AG09309 (cell line): Measurements from ENCODE around the gene RGS6.

ENCODE experiments used
- DNase-seq: peaks from one replicate; pipeline ENCODE4 v3.0.0-alpha.2; 2010; ENCODE audit warnings: low read depth
- H3K4me3 ChIP-seq: 2 replicates; pipeline ENCODE4 v1.5.1; 2011; ENCODE audit warnings: mild to moderate bottlenecking, low read depth, low read length, moderate library complexity; ENCODE audit not compliant: control insufficient read depth
- TF ChIP-seq, protein P1 (sequence below): IDR thresholded peaks from 2 replicates; pipeline ENCODE4 v1.5.1; 2011; ENCODE audit warnings: mild to moderate bottlenecking, low read depth, low read length, inconsistent platforms; ENCODE audit not compliant: insufficient read depth, control insufficient read depth; ENCODE audit errors: missing control alignments

RGS6 gene

DNA sequence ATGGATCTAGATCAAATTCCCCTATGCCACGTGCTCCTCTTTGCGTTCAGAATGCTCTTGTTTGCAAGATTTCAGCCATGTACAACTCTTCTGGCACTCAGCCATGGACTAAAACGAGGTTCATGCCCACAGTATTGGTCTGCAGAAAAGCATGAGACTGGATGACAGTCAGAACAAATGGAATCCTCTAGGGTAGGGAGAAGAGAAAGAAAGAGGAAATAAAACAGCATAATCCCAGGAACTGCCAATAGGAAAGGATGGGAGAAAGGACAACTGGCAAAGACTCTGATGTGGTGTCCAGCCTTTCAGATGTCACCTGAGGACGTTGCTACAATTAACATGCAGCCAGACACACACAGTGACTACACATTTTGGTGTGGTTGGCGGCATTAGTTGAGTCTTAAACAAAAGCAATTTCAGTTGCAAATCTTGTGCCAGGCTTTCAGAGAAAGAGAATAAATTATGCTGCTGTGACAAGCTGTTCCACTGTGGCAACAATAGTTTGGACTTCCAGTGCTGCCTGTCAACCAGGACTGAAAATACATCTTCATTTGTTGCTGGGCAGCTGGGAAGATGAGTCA, 338.0 kb downstream of the RGS6 start:
- DNase-seq, result no peak
- H3K4me3 ChIP-seq, result no peak overlapping the region
- TF ChIP-seq, protein P1, sequence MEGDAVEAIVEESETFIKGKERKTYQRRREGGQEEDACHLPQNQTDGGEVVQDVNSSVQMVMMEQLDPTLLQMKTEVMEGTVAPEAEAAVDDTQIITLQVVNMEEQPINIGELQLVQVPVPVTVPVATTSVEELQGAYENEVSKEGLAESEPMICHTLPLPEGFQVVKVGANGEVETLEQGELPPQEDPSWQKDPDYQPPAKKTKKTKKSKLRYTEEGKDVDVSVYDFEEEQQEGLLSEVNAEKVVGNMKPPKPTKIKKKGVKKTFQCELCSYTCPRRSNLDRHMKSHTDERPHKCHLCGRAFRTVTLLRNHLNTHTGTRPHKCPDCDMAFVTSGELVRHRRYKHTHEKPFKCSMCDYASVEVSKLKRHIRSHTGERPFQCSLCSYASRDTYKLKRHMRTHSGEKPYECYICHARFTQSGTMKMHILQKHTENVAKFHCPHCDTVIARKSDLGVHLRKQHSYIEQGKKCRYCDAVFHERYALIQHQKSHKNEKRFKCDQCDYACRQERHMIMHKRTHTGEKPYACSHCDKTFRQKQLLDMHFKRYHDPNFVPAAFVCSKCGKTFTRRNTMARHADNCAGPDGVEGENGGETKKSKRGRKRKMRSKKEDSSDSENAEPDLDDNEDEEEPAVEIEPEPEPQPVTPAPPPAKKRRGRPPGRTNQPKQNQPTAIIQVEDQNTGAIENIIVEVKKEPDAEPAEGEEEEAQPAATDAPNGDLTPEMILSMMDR, result no peak

DNA sequence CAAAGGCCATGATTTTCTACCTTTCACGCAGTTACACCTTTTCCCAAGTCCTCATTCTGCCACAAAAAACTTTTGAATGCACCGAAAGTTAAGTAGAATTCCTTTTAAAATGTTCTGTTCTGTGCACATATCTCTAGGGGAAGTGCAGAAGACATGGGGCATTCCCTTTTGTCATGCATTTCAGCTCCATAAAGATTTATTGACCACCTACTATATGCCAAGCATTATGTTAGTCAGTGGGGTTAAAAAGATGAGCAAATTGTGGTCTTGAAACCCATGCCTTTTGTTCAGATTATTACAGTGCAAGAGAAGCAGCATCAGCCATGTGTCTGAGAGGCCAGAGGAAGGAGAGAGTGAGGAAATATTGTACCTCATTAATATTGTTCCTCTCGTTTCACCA, 338.5 kb downstream of the RGS6 start:
- TF ChIP-seq, protein P1, result no peak
- no peak for DNase-seq
- no peak overlapping the region for H3K4me3 ChIP-seq

DNA sequence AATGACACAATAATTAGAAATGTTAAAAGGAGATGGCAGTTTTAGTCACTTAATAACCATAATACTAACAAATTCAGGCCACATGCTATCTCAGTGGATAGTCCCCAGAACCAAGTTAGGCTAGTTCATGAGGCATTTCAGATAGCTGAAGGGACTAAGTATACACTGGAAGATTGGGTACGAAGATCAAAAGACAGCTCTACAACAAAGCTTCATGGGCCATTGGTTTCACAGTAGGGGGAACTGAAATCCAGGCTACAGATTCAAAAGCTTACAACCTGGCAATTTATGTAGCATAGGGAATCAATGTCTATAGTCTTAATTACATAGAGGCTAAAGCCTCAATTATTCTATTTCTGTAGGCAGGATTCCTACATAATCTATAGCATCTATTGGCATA, 343.0 kb downstream of the RGS6 start:
- DNase-seq, result no peak
- TF ChIP-seq, protein P1, result no peak
- no peak overlapping the region for H3K4me3 ChIP-seq

DNA sequence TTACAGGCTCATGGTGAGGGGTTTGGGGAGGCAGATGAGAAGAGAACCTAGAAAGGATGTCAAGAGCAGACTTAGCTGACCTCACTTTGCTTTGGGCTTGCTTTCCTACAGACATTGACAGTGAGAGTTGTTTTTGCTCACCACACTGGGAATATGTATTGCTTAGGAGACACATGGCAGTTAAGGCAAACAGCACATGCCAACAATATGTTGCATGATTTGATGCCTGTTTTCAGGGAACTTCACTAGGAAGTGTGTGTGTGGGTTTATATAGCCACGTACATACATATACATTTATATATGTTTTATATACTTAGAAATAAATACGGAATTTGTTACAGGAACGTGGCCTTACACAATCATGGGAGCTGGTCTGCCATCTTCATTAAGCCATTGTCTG, 346.1 kb downstream of the RGS6 start:
- TF ChIP-seq, protein P1, result no peak
- DNase-seq, result no peak
- H3K4me3 ChIP-seq, result no peak overlapping the region

DNA sequence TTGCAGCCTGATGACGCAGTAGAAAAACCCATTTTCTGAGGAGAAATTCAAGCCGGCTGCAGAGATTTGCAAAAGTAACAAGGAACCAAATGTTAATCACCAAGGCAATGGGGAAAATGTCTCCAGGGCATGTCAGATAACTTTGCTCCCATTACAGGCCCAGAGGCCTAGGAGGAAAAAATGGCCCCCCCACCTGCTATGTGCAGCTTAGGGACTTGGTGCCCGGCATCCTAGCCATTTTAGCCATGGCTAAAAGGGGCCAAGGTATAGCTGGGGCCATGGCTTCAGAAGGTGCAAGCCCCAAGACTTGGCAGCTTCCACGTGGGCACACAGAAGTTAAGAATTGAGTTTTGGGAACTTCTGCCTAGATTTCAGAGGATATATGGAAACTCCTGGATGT, 351.9 kb downstream of the RGS6 start:
- TF ChIP-seq, protein P1, result no peak
- H3K4me3 ChIP-seq, result no peak overlapping the region
- DNase-seq, result no peak

DNA sequence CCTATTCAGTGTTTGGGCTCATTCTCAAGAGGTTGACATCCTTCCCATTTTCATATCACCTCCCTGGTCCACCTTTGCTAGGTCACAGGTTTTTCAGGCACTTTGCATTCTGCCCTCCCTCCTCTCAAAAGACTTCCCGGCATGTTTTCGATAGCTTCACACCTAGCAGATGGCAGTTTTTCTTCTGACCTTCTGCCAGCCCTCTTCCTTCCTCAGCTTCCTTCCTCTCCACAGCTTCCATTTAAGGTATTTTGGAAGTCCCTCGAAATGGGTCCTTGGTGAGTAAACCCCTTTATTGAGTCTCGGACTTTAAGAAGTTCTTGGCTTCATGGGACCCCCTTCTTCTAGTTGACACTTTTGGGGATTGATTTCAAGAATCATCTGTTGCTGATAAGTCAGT, 358.0 kb downstream of the RGS6 start:
- DNase-seq, result no peak
- TF ChIP-seq, protein P1, result no peak
- no peak overlapping the region for H3K4me3 ChIP-seq
